Ovary (tissue), 9 donors: ENCODE results near the gene PPP2R5C. TPM values are rescaled to one million over a fixed set of nuclear protein-coding genes. Genes with fewer than 3 reads are reported as not detected.
A peak's percentile ranks its signal among the peaks of the same experiment; 100 is the strongest.

ENCODE experiments used
- DNase-seq, 5 donors: peaks; one replicate each; pipeline ENCODE4 v3.0.0-alpha.2; 2019 to 2020
- H3K27ac ChIP-seq, 2 donors: fragments of 200-600 bp; one replicate each; pipeline versions ENCODE4 v1.5.1 to v1.8.0; 2019 to 2022
- H3K27me3 ChIP-seq: fragments of 200-600 bp; one replicate; pipeline ENCODE4 v1.8.0; 2022
- H3K36me3 ChIP-seq: fragments of 200-600 bp; sonication (generic); one replicate; pipeline ENCODE4 v1.5.1; 2019
- H3K4me1 ChIP-seq: one replicate; pipeline ENCODE4 v1.8.1; 2013; ENCODE audit warnings: mild to moderate bottlenecking, moderate library complexity; ENCODE audit not compliant: insufficient read depth
- H3K4me3 ChIP-seq: fragments of 200-600 bp; sonication (generic); one replicate; pipeline ENCODE4 v1.5.1; 2017
- H3K9me3 ChIP-seq, 2 donors: fragments of 200-600 bp in 1 of 2; sonication (generic) in 1 of 2; one replicate each; pipeline versions ENCODE4 v1.5.1 to v1.8.1; 2013 to 2019; ENCODE audit warnings: mild to moderate bottlenecking in 1 of 2, moderate library complexity in 1 of 2
- EP300 ChIP-seq: sonication (generic); formaldehyde crosslinking; IDR thresholded peaks from one replicate; pipeline ENCODE4 v1.6.1; 2017; ENCODE audit warnings: antibody characterized with exemption
- POLR2A ChIP-seq: fragments of 450-650 bp; IDR thresholded peaks from one replicate; pipeline ENCODE4 v1.6.1; 2017; ENCODE audit warnings: antibody characterized with exemption, mild to moderate bottlenecking, moderate library complexity
- WGBS, 3 donors: extraction: QIAGEN DNeasy Blood & Tissue Kit in 1 of 3; methylation state at CpG; one replicate each; pipeline versions ENCODE4 v1.1.5 to v1.1.7; 2013 to 2017; 5-methylcytosine and 5-hydroxymethylcytosine counted together
- intact Hi-C, 4 donors: fragments of 100-400 bp; cut with DNase I; formaldehyde crosslinking; loops; one replicate each; pipeline versions ENCODE4 v1.11.0 to v1.15.1; 2022 to 2023
- polyA plus RNA-seq, 2 donors: library from polyadenylated mRNA; stranded (reverse); fragments of 200-250 nt in 1 of 2; fragments of 350-450 nt in 1 of 2; fragmentation: Illumina TruSeq in 1 of 2; extraction: RNeasy Lipid Tissue Mini Kit (QIAGEN cat#74804) in 1 of 2; gene quantifications; one replicate each; pipeline ENCODE4 v1.2.3, GENCODE V29; 2013 to 2014
- total RNA-seq, 7 donors: library from RNA; depleted of rRNA in 2 of 7; stranded (reverse); fragments of >200 nt in 2 of 7; fragmentation: NEBNext Ultra II Directional in 3 of 7; extraction: Animal tissue kit (Norgen Biotek cat#: 25700) in 3 of 7; gene quantifications; one replicate each; pipeline versions ENCODE4 v1.1.0 to v1.2.4, GENCODE V29; 2016 to 2023
- TF ChIP-seq, protein P1 (sequence below), 3 donors: fragments of 450-650 bp in 2 of 3; fragments of 200-600 bp in 1 of 3; IDR thresholded peaks; one replicate each; pipeline versions ENCODE4 v1.5.1 to v1.8.0; 2016 to 2022; ENCODE audit warnings: antibody characterized with exemption in 3 of 3, mild to moderate bottlenecking in 1 of 3
- donor health status: DM: no; HTN: no; CAD: no; lungs with moderate emphysema.
- donor health status: DM: no; HTN: no; CAD: no.
- donor health status: Bipolar disorder and iron deficiency.
- donor health status: DM: yes; HTN: yes; CAD: no.
- donor health status: DM: no; HTN: no; CAD: no.
- donor health status: DM: yes; HTN: yes; CAD: no.

Gene PPP2R5C
- total and polyA plus RNA-seq, 9 donors: 52.8 to 136 (median 96.6) TPM

DNA sequence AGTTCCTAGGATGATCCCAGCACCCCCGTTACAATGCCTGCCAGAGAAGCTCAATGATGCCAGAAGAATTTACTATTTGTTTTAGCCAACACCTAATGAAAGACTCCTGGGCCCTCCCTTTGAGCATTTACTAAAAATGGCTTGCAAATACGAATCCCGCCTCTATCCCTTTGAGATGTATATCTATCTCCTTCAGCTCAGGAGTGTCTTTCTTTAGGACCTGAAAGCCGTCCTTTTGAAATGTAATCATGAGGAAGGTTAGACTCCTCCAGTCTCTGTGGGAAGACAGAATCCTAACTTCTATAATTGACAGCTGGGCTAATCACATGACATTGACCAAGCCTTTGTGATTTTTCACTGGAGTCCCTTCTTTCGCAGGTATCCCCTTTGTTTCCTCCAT is 183.7 kb downstream of the PPP2R5C start:
- peaks cover 4% of the 10 kb centered on the region for H3K4me1 ChIP-seq
- H3K36me3 ChIP-seq: no peaks in the 10 kb centered on the region
- WGBS, 3 donors: 7 to 21% (median 14%) methylated on average over 5 of the region's 5 CpGs
- no peak overlapping the region for H3K27ac ChIP-seq
- H3K4me3 ChIP-seq: no peak overlapping the region
- TF ChIP-seq, protein P1, sequence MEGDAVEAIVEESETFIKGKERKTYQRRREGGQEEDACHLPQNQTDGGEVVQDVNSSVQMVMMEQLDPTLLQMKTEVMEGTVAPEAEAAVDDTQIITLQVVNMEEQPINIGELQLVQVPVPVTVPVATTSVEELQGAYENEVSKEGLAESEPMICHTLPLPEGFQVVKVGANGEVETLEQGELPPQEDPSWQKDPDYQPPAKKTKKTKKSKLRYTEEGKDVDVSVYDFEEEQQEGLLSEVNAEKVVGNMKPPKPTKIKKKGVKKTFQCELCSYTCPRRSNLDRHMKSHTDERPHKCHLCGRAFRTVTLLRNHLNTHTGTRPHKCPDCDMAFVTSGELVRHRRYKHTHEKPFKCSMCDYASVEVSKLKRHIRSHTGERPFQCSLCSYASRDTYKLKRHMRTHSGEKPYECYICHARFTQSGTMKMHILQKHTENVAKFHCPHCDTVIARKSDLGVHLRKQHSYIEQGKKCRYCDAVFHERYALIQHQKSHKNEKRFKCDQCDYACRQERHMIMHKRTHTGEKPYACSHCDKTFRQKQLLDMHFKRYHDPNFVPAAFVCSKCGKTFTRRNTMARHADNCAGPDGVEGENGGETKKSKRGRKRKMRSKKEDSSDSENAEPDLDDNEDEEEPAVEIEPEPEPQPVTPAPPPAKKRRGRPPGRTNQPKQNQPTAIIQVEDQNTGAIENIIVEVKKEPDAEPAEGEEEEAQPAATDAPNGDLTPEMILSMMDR (IDR thresholded peaks at IDR 0.05): no peak
- TF ChIP-seq EP300 (no peak), POLR2A (no peak)
- H3K9me3 ChIP-seq: no peaks in the 10 kb centered on the region
- no peak for DNase-seq
- H3K27me3 ChIP-seq: no peaks in the 10 kb centered on the region
- intact Hi-C loops: no loop called here

DNA sequence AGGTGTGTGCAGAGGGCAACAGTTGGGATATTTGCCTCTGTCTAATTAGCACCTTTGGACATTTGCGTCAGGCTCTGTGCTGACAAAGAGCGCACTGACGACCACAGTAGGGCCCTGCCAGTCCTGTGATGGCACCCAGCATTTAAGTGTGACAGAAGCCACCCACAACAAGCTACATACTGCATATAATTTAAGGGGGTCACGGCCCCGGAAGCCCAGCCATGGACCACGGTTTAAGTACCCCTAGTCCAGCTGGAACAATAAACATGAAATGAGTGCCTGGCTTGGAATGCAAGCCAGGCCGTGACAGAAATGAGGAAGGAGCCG is 186.0 kb downstream of the PPP2R5C start:
- intact Hi-C loops: no loop called here
- 7 to 17% (median 7%) methylated on average over 8 of the region's 8 CpGs for WGBS, 3 donors

DNA sequence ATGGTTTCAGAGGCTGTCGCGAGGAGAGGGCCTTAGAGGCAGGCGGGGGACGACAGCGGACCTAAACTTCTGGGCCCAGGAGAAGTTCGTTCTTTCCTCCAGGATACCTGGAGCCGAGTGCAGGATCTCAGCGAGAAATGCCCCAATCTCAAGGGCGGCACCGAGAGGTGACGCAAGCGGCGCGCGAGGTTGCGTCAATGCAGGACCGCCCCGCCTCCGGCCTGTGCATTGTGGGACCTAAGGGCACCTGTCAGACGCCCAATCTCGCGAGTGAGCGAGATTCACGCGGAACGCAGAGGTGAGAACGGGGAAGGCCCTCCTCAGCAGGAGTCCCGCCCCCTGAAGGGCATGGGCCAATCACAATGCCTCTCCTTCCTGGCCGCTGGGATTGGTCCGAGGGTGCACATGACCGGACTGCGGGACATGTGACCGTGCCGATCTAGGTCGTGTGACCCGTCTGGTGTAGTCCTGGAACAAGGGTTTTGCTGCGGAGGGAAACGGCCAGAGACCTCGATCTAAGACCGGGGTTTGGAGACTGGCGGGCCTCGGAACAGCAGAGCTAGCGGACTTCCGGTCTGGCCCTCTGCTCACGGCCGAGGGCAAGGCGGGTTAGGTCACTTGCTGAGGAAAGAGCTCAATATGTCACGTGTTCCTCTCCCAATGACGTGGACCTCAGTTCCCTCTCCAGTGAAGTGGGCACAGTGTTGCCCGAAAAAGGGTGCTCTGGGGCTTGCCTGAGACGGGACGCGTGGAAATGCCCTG is 186.6 kb downstream of the PPP2R5C start:
- intact Hi-C loops: loop anchor here in 1 of 4 donors (2.0 kb wide), 1 partner anchor 187 kb away; the partner anchor contains the start of gene PPP2R5C
- H3K4me3 ChIP-seq: peak overlapping the region; percentile 92
- 0 to 1% (median 0%) methylated on average over 51 to 53 of the region's 53 CpGs for WGBS, 3 donors
- peak overlapping the region; percentile 94 to 98 for H3K27ac ChIP-seq
- peaks cover 4% of the 10 kb centered on the region for H3K4me1 ChIP-seq
- TF ChIP-seq, protein P1 (IDR thresholded peaks at IDR 0.05): no peak
- TF ChIP-seq POLR2A (peak; percentile 94), EP300 (peak; percentile 96)
- peak; percentile 100 for DNase-seq
- no peaks in the 10 kb centered on the region for H3K36me3 ChIP-seq
- no peaks in the 10 kb centered on the region for H3K27me3 ChIP-seq
- no peaks in the 10 kb centered on the region for H3K9me3 ChIP-seq

More for the DNA sequence above, 186.0 kb downstream of the PPP2R5C start:
- Histone ChIP-seq H3K4me3 (peak overlapping the region; percentile 46), H3K36me3 (no peaks in the 10 kb centered on the region), H3K27me3 (no peaks in the 10 kb centered on the region), H3K27ac (peak overlapping the region; percentile 77 to 94), H3K9me3 (no peaks in the 10 kb centered on the region), H3K4me1 (peaks cover 4% of the 10 kb centered on the region)
- TF ChIP-seq, protein P1 (IDR thresholded peaks at IDR 0.05): no peak
- TF ChIP-seq EP300: no peak
- TF ChIP-seq POLR2A: no peak
- DNase-seq: no peak

DNA sequence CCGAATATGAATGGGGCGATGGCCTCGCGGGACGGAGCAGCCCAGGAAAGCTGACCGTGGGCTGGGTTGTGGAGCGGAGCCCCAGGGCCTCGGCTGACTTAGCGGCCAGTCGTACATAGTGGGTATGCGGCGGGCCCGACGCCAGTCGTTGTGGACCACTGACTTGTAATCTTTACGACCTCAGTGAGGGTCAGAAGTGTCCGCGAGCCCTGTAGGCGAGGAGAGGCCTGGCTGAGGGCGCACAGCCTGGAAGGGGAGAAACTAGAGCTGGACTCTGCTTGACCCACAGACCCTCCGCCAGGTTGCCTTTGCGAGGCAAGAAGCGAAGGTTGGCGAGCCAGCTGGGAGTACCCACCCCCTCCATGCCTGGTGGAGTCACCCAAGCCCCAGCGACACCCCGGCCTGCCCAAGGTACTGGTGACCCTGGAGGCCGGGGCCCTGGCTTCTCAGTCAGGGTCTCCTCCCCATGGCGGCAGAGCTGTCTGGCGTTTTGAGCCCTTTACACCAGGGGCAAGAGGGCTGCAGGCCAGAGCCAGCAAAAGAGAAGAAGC is 187.2 kb downstream of the PPP2R5C start:
- Histone ChIP-seq H3K4me3 (peak overlapping the region; percentile 92), H3K27me3 (no peaks in the 10 kb centered on the region), H3K9me3 (no peaks in the 10 kb centered on the region), H3K4me1 (peaks cover 4% of the 10 kb centered on the region), H3K27ac (peak overlapping the region; percentile 85 to 98), H3K36me3 (no peaks in the 10 kb centered on the region)
- DNase-seq: no peak
- WGBS, 3 donors: 3 to 19% (median 4%) methylated on average over 10 to 29 of the region's 29 CpGs
- no peak for TF ChIP-seq POLR2A
- no peak for TF ChIP-seq EP300
- TF ChIP-seq, protein P1 (IDR thresholded peaks at IDR 0.05): no peak
- intact Hi-C loops: loop anchor here in 1 of 4 donors (2.0 kb wide), 1 partner anchor 188 kb away; the partner anchor contains the start of gene PPP2R5C
